GM18868 (cell line): ENCODE results near the gene RYR2.
A peak's percentile ranks its signal among the peaks of the same experiment; 100 is the strongest.
"Not testable (repeated sequence)": the region's sequence is repeated elsewhere in the genome, so short reads cannot be mapped to it uniquely, and the experiment has no call there.

Experiments used
- ATAC-seq: cut with Tn5 transposase; IDR thresholded peaks from one replicate; pipeline ENCODE4 v1.9.1; 2021; ENCODE audit warnings: mild to moderate bottlenecking, moderate library complexity; ENCODE audit not compliant: unreplicated experiment

The RYR2 gene

DNA sequence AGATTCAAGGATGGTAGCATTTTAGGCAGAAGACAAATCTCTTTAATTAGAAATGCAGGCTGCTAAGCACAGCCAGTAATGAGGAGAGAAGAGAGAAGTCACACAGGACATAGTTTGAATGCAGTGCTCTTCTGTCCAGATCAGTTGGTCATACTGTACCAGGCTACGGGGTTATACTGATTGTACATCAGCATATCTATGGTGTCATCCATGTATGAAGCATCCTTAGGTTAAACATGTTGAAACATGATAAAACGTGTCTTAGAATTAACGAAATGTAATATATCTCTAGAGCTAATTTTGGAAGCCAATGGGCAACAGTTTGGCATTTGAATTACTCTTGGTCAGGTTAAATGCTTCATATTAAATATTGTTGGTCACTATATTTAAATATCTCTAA is 199.1 kb downstream of the RYR2 start:
- no peak for ATAC-seq

GRCh38 chr1:237244778-237245177 is 202.8 kb downstream of the RYR2 start:
- no peak for ATAC-seq

DNA sequence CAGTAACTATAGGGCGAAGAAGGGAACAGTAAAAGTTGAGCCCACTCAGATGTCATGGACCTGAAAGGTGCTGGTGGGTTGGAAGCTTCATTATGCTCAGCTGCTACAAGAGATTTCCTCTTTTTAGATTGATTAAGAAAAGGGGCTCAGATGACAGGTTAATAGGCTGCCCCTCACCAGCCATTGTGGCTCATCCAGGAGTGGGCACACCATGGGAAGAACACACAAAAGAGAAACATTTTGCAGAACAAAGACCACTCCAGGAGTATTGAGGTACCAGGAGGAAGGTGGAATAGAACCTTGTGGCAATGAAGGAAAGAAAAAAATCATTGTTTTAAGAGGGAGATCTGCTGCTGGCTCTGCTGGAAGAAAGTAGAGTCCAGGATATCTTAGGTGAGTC is 205.5 kb downstream of the RYR2 start:
- no peak for ATAC-seq

DNA sequence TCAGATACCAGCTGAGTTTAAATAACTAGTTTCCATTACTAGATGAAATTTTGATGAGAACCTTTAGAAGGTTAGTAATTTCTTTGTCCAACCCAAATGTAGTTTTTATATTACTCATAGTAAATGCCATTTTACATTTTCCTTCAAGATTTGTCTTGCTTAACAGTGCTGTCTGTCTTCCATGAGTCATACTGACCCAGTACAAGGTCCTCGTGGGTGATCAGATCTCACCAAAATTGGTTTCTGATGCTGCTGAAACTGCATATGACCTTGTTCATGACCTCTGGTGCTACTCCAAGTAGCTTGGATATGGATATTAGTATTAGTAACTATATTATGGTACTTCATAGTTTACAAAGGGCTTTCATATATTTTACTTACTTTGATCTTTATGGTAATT is 207.1 kb downstream of the RYR2 start:
- no peak for ATAC-seq

GRCh38 chr1:237250055-237250454 is 208.1 kb downstream of the RYR2 start:
- ATAC-seq, result no peak

GRCh38 chr1:237255071-237255470 is 213.1 kb downstream of the RYR2 start:
- ATAC-seq, result no peak

GRCh38 chr1:237258871-237259270 is 216.9 kb downstream of the RYR2 start:
- ATAC-seq, result no peak

DNA sequence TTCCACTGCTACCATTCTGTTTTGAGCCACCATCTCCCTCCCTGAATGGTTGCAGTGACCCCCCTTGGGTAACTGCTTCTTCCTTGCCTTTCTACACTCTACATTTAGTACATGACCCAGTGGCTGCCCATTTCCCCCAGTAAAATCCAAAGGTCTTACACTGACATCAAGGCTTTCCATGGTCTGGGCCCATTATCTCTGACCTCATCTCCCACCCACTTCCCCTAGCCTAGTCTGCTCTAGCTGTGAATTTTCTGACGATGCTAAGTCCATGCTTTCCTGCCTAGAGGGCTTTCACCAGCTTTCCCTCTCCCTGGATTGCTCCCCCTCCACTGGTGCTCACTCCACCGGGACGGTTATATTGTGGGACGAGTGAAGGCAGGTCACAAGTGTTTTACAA is 219.2 kb downstream of the RYR2 start:
- ATAC-seq, result no peak

DNA sequence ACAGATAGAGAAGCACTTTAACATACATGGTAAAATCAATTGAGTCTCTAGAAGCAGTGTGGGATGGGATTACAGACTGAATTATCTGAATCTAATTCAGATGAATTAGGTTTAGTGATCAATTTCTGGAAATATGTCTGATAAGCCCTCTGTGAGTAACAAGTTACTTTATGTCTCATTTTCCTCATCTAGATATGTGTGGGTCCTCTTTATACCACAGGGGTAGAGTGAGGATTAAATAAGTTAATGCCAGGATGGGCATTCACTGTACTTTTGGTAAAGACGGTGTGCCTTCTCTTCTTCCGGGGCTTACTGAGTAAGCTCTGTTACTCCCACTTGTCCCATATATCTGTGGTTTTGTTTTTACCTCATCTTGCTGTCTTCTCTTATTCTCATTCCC is 225.8 kb downstream of the RYR2 start:
- no peak for ATAC-seq

GRCh38 chr1:237269938-237270337 is 228.0 kb downstream of the RYR2 start:
- peak; percentile 77 for ATAC-seq

DNA sequence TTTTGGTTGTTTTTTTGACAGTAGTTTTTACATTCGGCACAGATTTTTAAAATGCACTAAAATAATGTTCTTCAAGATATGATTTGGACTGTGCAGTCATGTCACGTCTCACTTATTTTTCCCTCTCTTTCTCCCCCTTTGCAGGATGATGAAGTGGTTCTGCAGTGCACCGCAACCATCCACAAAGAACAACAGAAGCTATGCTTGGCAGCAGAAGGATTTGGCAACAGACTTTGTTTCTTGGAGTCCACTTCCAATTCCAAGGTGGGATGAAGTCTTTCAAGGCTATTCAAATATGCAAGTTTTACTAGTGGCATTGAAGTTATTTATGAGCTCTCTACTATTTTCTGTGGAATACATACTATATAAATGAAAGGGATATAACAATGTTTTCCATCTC is 228.4 kb downstream of the RYR2 start:
- no peak for ATAC-seq

GRCh38 chr1:237277994-237278393 is 236.0 kb downstream of the RYR2 start:
- ATAC-seq, result not testable (repeated sequence)

- ATAC-seq, result no peak
These were observed 237.6 kb downstream of the RYR2 start for GRCh38 chr1:237279629-237280028.

- no peak for ATAC-seq
These were observed 239.5 kb downstream of the RYR2 start for GRCh38 chr1:237281481-237281880.

DNA sequence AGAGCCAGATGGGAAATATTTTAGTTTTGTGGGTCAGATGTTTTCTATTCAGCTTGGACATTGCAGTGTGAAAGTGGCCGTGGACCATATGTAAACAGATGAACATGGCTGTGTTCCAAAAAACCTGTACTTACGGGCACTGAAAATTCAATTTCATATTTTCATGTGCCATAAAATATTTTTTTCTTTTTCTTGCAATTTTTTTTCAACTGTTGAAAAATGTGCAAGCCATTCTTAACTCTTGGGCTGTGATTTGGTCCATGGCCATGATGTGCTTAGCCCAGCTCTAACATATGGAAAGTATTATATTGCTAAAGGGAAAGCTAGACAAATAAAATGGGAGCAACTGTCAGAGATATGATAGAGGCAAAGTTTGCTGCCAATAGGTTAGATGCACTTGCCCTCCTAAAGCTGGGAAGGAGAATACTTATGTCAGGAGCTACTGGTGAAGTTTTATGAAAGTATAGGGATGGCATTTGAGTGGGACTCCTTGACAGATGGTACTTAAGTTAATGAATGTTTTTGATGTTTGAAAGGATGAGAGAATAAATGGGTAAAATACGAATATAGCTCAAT is 240.3 kb downstream of the RYR2 start:
- ATAC-seq, result no peak

GRCh38 chr1:237287876-237288521 is 246.0 kb downstream of the RYR2 start:
- ATAC-seq, result no peak

DNA sequence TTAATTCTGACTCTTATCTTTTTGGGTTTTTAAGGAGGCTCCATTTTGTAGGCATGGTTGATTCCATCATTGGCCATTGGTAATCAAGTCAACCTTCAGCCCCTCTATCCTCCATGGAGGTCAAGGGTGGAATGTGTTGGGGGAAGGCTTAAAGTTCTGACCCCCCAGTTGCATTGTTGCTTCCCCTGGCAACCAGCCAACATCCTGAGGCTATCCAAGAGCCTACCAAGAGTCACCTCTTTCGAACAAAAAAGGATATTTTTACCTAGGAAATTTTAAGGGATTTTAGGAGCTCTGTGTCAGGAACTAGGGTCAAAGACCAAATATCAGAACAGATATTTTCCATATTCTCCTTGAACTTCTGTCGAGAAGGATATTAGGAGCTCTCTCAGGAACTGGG is 251.8 kb downstream of the RYR2 start:
- no peak for ATAC-seq

DNA sequence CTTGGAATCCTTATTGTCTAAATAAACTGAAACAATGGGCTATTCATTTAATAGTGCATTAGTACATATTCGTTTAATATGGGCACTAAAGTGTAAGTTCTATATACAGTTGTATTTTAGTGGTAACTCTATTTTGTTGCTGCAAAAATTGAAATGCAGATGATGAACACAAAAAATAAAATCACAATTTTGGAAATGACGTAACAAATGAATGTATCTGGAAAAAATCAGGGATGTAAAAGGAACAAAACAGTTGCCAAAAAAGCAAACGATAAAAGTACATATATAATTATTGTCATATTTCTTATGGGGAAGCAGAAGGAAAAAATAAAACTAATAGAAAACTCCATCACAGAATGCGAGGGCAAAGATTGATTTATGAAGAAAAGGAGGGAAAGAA is 254.9 kb downstream of the RYR2 start:
- no peak for ATAC-seq

DNA sequence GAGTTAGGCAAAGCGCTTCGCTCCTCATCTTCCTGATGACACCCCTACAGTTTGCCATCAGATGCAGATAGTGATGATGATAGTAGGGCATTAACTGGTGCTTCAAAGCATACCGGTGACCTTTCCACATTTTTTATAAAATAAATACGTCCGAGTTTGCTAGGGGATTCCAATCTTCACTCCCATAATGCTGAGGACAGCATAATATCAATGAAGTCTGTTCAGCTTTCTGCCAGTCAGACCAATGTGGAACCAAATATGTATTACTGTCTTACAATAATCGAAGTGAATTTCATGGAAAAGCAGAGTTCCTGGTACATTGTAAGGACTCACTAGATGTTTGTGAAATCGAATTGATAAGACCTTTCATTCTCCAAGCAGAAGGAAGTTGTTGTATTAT is 258.7 kb downstream of the RYR2 start:
- no peak for ATAC-seq

- no peak for ATAC-seq
These were observed 261.9 kb downstream of the RYR2 start for GRCh38 chr1:237303929-237304328.

DNA sequence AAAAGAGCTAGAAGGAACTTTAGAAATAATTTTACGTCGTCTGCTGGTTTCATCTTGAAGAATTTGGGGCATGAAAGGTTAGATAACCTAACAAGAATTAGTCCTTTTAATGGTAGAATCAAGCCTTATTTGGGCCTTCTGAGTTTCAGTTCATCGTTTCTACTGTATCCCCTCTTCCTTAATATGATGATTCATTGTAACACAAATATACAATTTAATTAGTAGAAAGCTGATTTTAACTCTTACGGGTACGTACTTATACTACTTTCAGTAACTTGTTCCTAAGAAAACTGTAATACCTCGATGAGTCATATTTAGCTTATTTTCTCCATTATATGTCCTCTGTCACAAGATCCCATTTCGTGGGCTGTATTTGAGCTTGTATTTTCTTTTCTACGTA is 264.7 kb downstream of the RYR2 start:
- ATAC-seq, result no peak

DNA sequence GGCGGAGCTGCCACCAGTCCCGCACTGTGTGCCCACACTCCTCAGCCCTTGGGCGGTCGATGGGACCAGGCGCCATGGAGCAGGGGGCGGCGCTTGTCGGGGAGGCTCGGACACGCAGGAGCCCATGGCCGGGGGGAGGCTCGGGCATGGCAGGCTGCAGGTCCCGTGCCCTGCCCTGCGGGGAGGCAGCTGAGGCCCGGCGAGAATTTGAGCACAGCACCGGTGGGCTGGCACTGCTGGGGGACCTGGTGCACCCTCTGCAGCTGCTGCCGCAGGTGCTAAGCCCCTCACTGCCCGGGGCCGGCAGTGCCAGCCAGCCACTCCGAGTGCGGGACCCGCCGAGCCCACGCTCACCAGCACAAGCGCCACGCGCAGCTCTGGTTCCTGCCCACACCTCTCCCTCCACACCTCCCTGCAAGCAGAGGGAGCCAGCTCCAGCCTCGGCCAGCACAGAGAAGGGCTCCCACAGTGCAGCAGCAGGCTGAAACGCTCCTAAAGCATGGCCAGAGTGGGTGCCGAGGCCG is 267.7 kb downstream of the RYR2 start:
- no peak for ATAC-seq

- no peak for ATAC-seq
These were observed 274.4 kb downstream of the RYR2 start for GRCh38 chr1:237316352-237316751.
